IMR-90 (cell line): ENCODE results near the gene FOXP1. TPM values are rescaled to one million over a fixed set of nuclear protein-coding genes. Genes with fewer than 3 reads are reported as not detected.

Experiments
- ATAC-seq: fragments of 200-7000 bp; cut with Tn5 transposase; 2 replicates; pipeline ENCODE4 v1.9.1; 2020; ENCODE audit warnings: low read depth, mild to moderate bottlenecking, moderate library complexity
- BruUV-seq: library from RNA; stranded (reverse); fragments of 400-500 nt; replicated peaks from 2 replicates; lab custom pipeline; 2021; lab: Mats Ljungman, UMichigan
- CTCF ChIA-PET: fragments of 300-600 bp; formaldehyde crosslinking; extraction: SDS; loops from one replicate; lab custom pipeline; 2021; ENCODE audit warnings: antibody characterized with exemption; lab: Yijun Ruan, JAX
- POLR2A ChIA-PET: fragments of 300-600 bp; sonication (Branson Sonifier 250); formaldehyde crosslinking; loops from one replicate; lab custom pipeline; 2022; ENCODE audit warnings: antibody characterized with exemption; ENCODE audit not compliant: unreplicated experiment; lab: Charles Lee
- DNase-seq: peaks from one replicate; pipeline ENCODE4 v3.0.0; 2013
- H2AFZ ChIP-seq: replicated peaks from 2 replicates; pipeline ENCODE3; 2013; ENCODE audit warnings: low read length, mild to moderate bottlenecking; ENCODE audit not compliant: poor library complexity
- H2AK5ac ChIP-seq: 2 replicates; pipeline ENCODE4 v1.6.1; 2013; ENCODE audit warnings: low read depth, low read length, inconsistent platforms
- H2AK9ac ChIP-seq: replicated peaks from 2 replicates; pipeline ENCODE3; 2013; ENCODE audit warnings: mild to moderate bottlenecking, low read depth, low read length, moderate library complexity; ENCODE audit not compliant: poor library complexity
- H2BK120ac ChIP-seq: 2 replicates; pipeline ENCODE4 v1.6.1; 2013; ENCODE audit warnings: low read depth, low read length, inconsistent platforms
- H2BK15ac ChIP-seq: 3 replicates; pipeline ENCODE4 v1.6.1; 2013; ENCODE audit warnings: low read depth, low read length, inconsistent platforms
- H2BK20ac ChIP-seq: 2 replicates; pipeline ENCODE4 v1.6.1; 2013; ENCODE audit warnings: low read depth, mild to moderate bottlenecking, inconsistent platforms, low read length, moderate library complexity
- H2BK5ac ChIP-seq: 2 replicates; pipeline ENCODE4 v1.6.1; 2013; ENCODE audit warnings: mild to moderate bottlenecking, low read depth, low read length, inconsistent platforms; ENCODE audit not compliant: poor library complexity, severe bottlenecking
- H3K14ac ChIP-seq: replicated peaks from 2 replicates; pipeline ENCODE4 v1.6.1; 2013; ENCODE audit warnings: low read depth, low read length, inconsistent platforms
- H3K18ac ChIP-seq: 2 replicates; pipeline ENCODE4 v1.6.1; 2013; ENCODE audit warnings: low read depth, low read length, control low read depth
- H3K23ac ChIP-seq: 2 replicates; pipeline ENCODE4 v1.6.1; 2013; ENCODE audit warnings: low read depth, low read length, inconsistent platforms
- H3K27ac ChIP-seq: 2 replicates; pipeline ENCODE4 v1.5.1; 2013; ENCODE audit warnings: mild to moderate bottlenecking, control low read depth, low read length; ENCODE audit not compliant: insufficient read depth
- H3K27me3 ChIP-seq: 2 replicates; pipeline ENCODE4 v1.6.1; 2013; ENCODE audit warnings: low read length; ENCODE audit not compliant: control insufficient read depth, insufficient read depth
- H3K36me3 ChIP-seq: 2 replicates; pipeline ENCODE4 v1.6.1; 2013; ENCODE audit warnings: low read length, mixed read lengths; ENCODE audit not compliant: control insufficient read depth, insufficient read depth
- H3K4ac ChIP-seq: 2 replicates; pipeline ENCODE4 v1.6.1; 2013; ENCODE audit warnings: low read depth, low read length, inconsistent platforms
- H3K4me1 ChIP-seq: 2 replicates; pipeline ENCODE4 v1.6.1; 2013; ENCODE audit warnings: low read length, mixed read lengths; ENCODE audit not compliant: control insufficient read depth, insufficient read depth
- H3K4me2 ChIP-seq: 2 replicates; pipeline ENCODE4 v1.6.1; 2013; ENCODE audit warnings: low read depth, mild to moderate bottlenecking, control low read depth, low read length, moderate library complexity
- H3K4me3 ChIP-seq: 2 replicates; pipeline ENCODE4 v1.5.1; 2013; ENCODE audit warnings: low read depth, mild to moderate bottlenecking, control low read depth, low read length, moderate library complexity; ENCODE audit not compliant: insufficient read depth
- H3K56ac ChIP-seq: 2 replicates; pipeline ENCODE4 v1.6.1; 2013; ENCODE audit warnings: low read length, inconsistent platforms; ENCODE audit not compliant: insufficient read depth; ENCODE audit errors: extremely low read depth
- H3K79me1 ChIP-seq, 2 experiments: 2 replicates each; pipeline ENCODE4 v1.6.1; 2013; ENCODE audit warnings: low read length in 2 of 2, inconsistent platforms in 1 of 2, low read depth in 1 of 2
- H3K9ac ChIP-seq: 2 replicates; pipeline ENCODE4 v1.6.1; 2013; ENCODE audit warnings: low read depth, low read length, control low read depth
- H3K9me1 ChIP-seq: 2 replicates; pipeline ENCODE4 v1.6.1; 2013; ENCODE audit warnings: low read length, inconsistent platforms; ENCODE audit not compliant: insufficient read depth
- H3K9me3 ChIP-seq: 2 replicates; pipeline ENCODE4 v1.6.1; 2013; ENCODE audit warnings: low read length; ENCODE audit not compliant: control insufficient read depth, insufficient read depth
- H4K20me1 ChIP-seq: 2 replicates; pipeline ENCODE4 v1.6.1; 2013; ENCODE audit warnings: low read length, inconsistent platforms; ENCODE audit not compliant: insufficient read depth
- H4K5ac ChIP-seq: 2 replicates; pipeline ENCODE4 v1.6.1; 2013; ENCODE audit warnings: mild to moderate bottlenecking, low read depth, low read length, control low read depth
- H4K8ac ChIP-seq, 2 experiments: 2 replicates each; pipeline ENCODE4 v1.6.1; 2013; ENCODE audit warnings: low read depth in 2 of 2, low read length in 2 of 2, control low read depth in 1 of 2, inconsistent platforms in 1 of 2
- H4K91ac ChIP-seq: 2 replicates; pipeline ENCODE4 v1.6.1; 2013; ENCODE audit warnings: low read depth, low read length, inconsistent platforms; ENCODE audit not compliant: insufficient read depth
- BHLHE40 ChIP-seq: fragments of 150-350 bp; IDR thresholded peaks from 2 replicates; pipeline ENCODE4 v1.6.1; 2016; ENCODE audit warnings: mild to moderate bottlenecking, low read depth, low read length
- CEBPB ChIP-seq: IDR thresholded peaks from 2 replicates; pipeline ENCODE4 v1.6.1; 2012; ENCODE audit warnings: low read depth, low read length, improper control_type of control experiment
- CHD1 ChIP-seq: IDR thresholded peaks from 2 replicates; pipeline ENCODE4 v1.6.1; 2012; ENCODE audit warnings: low read depth, low read length, improper control_type of control experiment
- FOS ChIP-seq: fragments of 150-350 bp; IDR thresholded peaks from 2 replicates; pipeline ENCODE4 v1.6.1; 2016; ENCODE audit warnings: low read depth, low read length
- MAZ ChIP-seq: IDR thresholded peaks from 2 replicates; pipeline ENCODE4 v1.6.1; 2012; ENCODE audit warnings: low read depth, mild to moderate bottlenecking, low read length, improper control_type of control experiment, moderate library complexity, borderline replicate concordance
- MXI1 ChIP-seq: IDR thresholded peaks from 2 replicates; pipeline ENCODE4 v1.6.1; 2012; ENCODE audit warnings: low read depth, mild to moderate bottlenecking, low read length, moderate library complexity, borderline replicate concordance
- NFE2L2 ChIP-seq: fragments of 150-350 bp; IDR thresholded peaks from 2 replicates; pipeline ENCODE4 v1.6.1; 2016; ENCODE audit warnings: low read depth, mild to moderate bottlenecking, low read length
- POLR2A ChIP-seq: IDR thresholded peaks from 2 replicates; pipeline ENCODE4 v1.6.1; 2012; ENCODE audit warnings: mild to moderate bottlenecking, low read depth, low read length
- RCOR1 ChIP-seq: IDR thresholded peaks from 2 replicates; pipeline ENCODE4 v1.6.1; 2012; ENCODE audit warnings: mild to moderate bottlenecking, low read length, improper control_type of control experiment; ENCODE audit not compliant: insufficient replicate concordance
- RFX5 ChIP-seq: IDR thresholded peaks from 2 replicates; pipeline ENCODE4 v1.8.0; 2012; ENCODE audit warnings: low read depth, mild to moderate bottlenecking, low read length, moderate library complexity
- SMC3 ChIP-seq: fragments of 150-350 bp; IDR thresholded peaks from 2 replicates; pipeline ENCODE4 v1.6.1; 2016; ENCODE audit warnings: low read depth, mild to moderate bottlenecking, antibody characterized with exemption, low read length, moderate library complexity
- USF2 ChIP-seq: fragments of 150-350 bp; IDR thresholded peaks from 2 replicates; pipeline ENCODE4 v1.6.1; 2017; ENCODE audit warnings: mild to moderate bottlenecking, antibody characterized with exemption, low read length, low read depth
- WGBS, 2 experiments: methylation state at CpG; one replicate each; pipeline versions ENCODE4 v1.1.5 to v1.1.7; 2013; ENCODE audit warnings: missing lambda C conversion rate in 2 of 2; ENCODE audit not compliant: insufficient read length in 1 of 2; ENCODE audit errors: extremely low coverage in 2 of 2; 5-methylcytosine and 5-hydroxymethylcytosine counted together
- dilution Hi-C: fragments of 300-500 bp; cut with HindIII; formaldehyde crosslinking; loops from one replicate; pipeline ENCODE4 v1.14.3; 2018; ENCODE audit warnings: low sequenced_read_pairs; ENCODE audit not compliant: unreplicated experiment
- in situ Hi-C: fragments of 300-500 bp; cut with MboI; formaldehyde crosslinking; loops from 3 replicates; pipeline ENCODE4 v1.14.3; 2019; ENCODE audit warnings: low sequenced_read_pairs, inconsistent platforms, mixed read lengths
- intact Hi-C: fragments of 100-400 bp; cut with micrococcal nuclease; formaldehyde crosslinking; loops from 2 replicates; pipeline ENCODE4 v1.10.0; 2022
- polyA plus RNA-seq, 3 experiments: library from polyadenylated mRNA; depleted of rRNA; stranded (reverse); fragments of >200 nt; gene quantifications; 2 replicates each; pipeline ENCODE4 v1.2.3, GENCODE V29; 2012; ENCODE audit warnings: low replicate concordance in 1 of 3
- total RNA-seq: library from RNA; depleted of rRNA; stranded (reverse); fragments of >200 nt; gene quantifications from 2 replicates; pipeline ENCODE4 v1.2.3, GENCODE V29; 2012
- TF ChIP-seq, protein P1 (sequence below): fragments of 150-350 bp; IDR thresholded peaks from 2 replicates; pipeline ENCODE4 v1.6.1; 2016; ENCODE audit warnings: low read depth, mild to moderate bottlenecking, low read length, moderate library complexity, borderline replicate concordance
- TF ChIP-seq, protein P2 (sequence below): conservative IDR thresholded peaks from 2 replicates; pipeline ENCODE4 v1.5.1; 2012; ENCODE audit warnings: mild to moderate bottlenecking, low read depth, low read length, improper control_type of control experiment

FOXP1 gene
- total and polyA plus RNA-seq, 2 of the 4 experiments (the other 2 are of a cell fraction): 37.0 to 132 TPM

GRCh38 chr3:71395927-71396695 is 187.4 kb downstream of the FOXP1 start:
- H3K79me1 ChIP-seq: peaks cover 8 to 31% of the 10 kb centered on the region in 2 experiments; a peak in 3 of 4 replicates
- dilution Hi-C loops: no loop called here
- no peak for TF ChIP-seq USF2
- TF ChIP-seq BHLHE40: no peak
- TF ChIP-seq POLR2A: no peak
- TF ChIP-seq, protein P1, sequence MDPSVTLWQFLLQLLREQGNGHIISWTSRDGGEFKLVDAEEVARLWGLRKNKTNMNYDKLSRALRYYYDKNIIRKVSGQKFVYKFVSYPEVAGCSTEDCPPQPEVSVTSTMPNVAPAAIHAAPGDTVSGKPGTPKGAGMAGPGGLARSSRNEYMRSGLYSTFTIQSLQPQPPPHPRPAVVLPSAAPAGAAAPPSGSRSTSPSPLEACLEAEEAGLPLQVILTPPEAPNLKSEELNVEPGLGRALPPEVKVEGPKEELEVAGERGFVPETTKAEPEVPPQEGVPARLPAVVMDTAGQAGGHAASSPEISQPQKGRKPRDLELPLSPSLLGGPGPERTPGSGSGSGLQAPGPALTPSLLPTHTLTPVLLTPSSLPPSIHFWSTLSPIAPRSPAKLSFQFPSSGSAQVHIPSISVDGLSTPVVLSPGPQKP: no peak
- TF ChIP-seq FOS: no peak
- no peak for TF ChIP-seq CHD1
- no peak for TF ChIP-seq CEBPB
- no peak for TF ChIP-seq RFX5
- TF ChIP-seq NFE2L2: no peak
- no peak for TF ChIP-seq SMC3
- TF ChIP-seq MAZ: no peak
- TF ChIP-seq, protein P2, sequence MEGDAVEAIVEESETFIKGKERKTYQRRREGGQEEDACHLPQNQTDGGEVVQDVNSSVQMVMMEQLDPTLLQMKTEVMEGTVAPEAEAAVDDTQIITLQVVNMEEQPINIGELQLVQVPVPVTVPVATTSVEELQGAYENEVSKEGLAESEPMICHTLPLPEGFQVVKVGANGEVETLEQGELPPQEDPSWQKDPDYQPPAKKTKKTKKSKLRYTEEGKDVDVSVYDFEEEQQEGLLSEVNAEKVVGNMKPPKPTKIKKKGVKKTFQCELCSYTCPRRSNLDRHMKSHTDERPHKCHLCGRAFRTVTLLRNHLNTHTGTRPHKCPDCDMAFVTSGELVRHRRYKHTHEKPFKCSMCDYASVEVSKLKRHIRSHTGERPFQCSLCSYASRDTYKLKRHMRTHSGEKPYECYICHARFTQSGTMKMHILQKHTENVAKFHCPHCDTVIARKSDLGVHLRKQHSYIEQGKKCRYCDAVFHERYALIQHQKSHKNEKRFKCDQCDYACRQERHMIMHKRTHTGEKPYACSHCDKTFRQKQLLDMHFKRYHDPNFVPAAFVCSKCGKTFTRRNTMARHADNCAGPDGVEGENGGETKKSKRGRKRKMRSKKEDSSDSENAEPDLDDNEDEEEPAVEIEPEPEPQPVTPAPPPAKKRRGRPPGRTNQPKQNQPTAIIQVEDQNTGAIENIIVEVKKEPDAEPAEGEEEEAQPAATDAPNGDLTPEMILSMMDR: no peak
- no peak for TF ChIP-seq RCOR1
- no peak for TF ChIP-seq MXI1

More at GRCh38 chr3:71395927-71396695, 187.4 kb downstream of the FOXP1 start:
- Histone ChIP-seq H3K9ac (no peak overlapping the region), H2AK9ac (no peak overlapping the region), H3K27ac (no peak overlapping the region), H3K23ac (peak overlapping the region; percentile 70; the same call in 1 of the 2 replicates), H2AFZ (no peak overlapping the region), H3K56ac (no peak overlapping the region), H2BK20ac (peak overlapping the region; percentile 44; the same call in 1 of the 2 replicates), H3K4ac (peak overlapping the region; percentile 6; the same call in 1 of the 2 replicates), H4K8ac (peak overlapping the region in 1 of 2 experiments; percentile 47; a peak in 1 of 4 replicates), H3K36me3 (no peaks in the 10 kb centered on the region), H3K4me1 (peaks cover 6% of the 10 kb centered on the region), H4K91ac (peak overlapping the region; percentile 23; the same call in 1 of the 2 replicates), H4K20me1 (no peaks in the 10 kb centered on the region; the same call in 1 of the 2 replicates), H3K9me1 (peaks cover 13% of the 10 kb centered on the region), H4K5ac (no peak overlapping the region), H3K14ac (peak overlapping the region; percentile 34), H2BK120ac (peak overlapping the region; percentile 49; the same call in 1 of the 2 replicates), H3K4me2 (no peak overlapping the region), H2BK5ac (no peak overlapping the region), H3K4me3 (no peak overlapping the region), H2AK5ac (0 out of 2 replicates have a peak overlapping the region, but pooled peaks have one; percentile 22), H3K27me3 (no peaks in the 10 kb centered on the region), H3K9me3 (no peaks in the 10 kb centered on the region), H2BK15ac (no peak overlapping the region), H3K18ac (no peak overlapping the region)
- no TSS peak for BruUV-seq
- peak; percentile 68 for DNase-seq
- WGBS, 2 experiments: no CpG with 5 or more reads among the region's 7 CpGs
- in situ Hi-C loops (no loop called here), intact Hi-C loops (no loop called here)
- CTCF ChIA-PET: no interaction called here
- POLR2A ChIA-PET: no interaction called here
- peak; percentile 53 for ATAC-seq
